Posterior cingulate gyrus (tissue), 11 donors: ENCODE measurements around the gene RAET1L.
"Not testable (repeated sequence)": the region's sequence is repeated elsewhere in the genome, so short reads cannot be mapped to it uniquely, and the experiment has no call there.

ENCODE experiments used
- DNase-seq, 10 donors: peaks; one replicate each; pipeline versions ENCODE4 v3.0.0 to v3.0.0-alpha.2; 2020 to 2021; ENCODE audit warnings: mixed read lengths in 3 of 10
- intact Hi-C: fragments of 100-400 bp; cut with DNase I; formaldehyde crosslinking; loops from one replicate; pipeline ENCODE4 v1.15.1; 2023

Gene RAET1L

DNA sequence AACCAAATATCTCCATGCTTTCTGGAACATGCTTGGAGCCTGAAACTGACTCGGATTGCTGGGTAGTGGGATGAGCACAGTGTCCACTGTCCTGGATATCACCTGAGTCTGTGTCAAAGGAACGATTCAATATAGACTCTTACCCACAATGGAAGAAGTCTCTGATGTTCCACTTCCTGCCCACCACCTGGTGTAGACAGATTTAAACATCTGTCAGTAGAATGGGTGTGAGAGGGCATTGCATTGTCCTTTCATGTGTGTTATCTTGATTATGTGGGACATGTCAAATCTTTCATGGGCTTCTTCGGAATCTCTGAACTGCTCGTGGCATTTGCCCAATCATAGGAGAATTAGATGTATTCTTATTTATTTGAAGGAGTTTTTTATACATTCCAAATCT lies 22.8 kb upstream of the RAET1L start:
- DNase-seq = peak in 1 of 10 donors; percentile 9
- intact Hi-C loops = no loop called here

DNA sequence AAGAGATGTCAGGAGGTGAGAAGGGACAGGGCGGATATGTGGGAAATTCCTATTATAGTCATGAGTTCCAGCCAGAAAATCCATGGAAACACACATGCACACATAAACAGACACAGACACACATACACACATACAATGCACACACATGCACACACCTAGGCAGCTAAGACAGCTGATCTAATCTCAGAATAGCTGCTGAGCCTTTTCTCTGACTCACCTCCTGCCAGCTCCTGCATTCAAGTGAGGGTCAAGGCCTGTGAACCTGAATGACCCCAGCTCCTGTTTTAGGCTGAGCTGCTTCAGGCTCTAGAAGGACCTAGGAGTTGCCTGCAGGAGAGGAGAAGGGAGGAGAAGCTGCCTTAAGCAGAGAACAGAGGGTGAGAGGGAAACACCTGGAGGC lies 21.6 kb upstream of the RAET1L start:
- intact Hi-C loops = no loop called here
- DNase-seq = peak in 2 of 10 donors; percentile 36 to 61

DNA sequence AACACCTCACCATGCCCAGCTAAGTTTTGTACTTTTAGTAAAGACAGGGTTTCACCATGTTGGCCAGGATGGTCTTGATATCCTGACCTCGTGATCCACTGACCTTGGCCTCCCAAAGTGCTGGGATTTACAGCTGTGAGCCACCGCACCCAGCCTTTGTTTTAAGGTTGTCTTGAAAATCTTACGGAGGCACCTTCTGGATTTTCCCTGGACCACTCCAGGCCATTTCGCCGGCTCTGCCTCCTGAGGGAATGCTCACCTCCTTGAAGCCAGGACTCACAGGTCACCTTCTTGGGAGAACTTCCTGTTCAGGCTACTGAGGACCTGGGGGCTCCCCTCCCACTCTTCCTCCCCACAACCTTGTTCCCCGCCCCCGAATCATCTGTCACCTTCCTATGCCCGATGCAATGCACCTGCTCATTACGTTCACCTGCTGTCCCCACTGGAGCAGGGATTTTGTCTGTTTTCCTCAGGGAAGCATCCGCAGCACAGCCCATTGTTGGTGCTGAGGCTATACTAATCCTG lies 19.4 kb upstream of the RAET1L start:
- DNase-seq = peak in 2 of 10 donors; percentile 39 to 70
- intact Hi-C loops = no loop called here

DNA sequence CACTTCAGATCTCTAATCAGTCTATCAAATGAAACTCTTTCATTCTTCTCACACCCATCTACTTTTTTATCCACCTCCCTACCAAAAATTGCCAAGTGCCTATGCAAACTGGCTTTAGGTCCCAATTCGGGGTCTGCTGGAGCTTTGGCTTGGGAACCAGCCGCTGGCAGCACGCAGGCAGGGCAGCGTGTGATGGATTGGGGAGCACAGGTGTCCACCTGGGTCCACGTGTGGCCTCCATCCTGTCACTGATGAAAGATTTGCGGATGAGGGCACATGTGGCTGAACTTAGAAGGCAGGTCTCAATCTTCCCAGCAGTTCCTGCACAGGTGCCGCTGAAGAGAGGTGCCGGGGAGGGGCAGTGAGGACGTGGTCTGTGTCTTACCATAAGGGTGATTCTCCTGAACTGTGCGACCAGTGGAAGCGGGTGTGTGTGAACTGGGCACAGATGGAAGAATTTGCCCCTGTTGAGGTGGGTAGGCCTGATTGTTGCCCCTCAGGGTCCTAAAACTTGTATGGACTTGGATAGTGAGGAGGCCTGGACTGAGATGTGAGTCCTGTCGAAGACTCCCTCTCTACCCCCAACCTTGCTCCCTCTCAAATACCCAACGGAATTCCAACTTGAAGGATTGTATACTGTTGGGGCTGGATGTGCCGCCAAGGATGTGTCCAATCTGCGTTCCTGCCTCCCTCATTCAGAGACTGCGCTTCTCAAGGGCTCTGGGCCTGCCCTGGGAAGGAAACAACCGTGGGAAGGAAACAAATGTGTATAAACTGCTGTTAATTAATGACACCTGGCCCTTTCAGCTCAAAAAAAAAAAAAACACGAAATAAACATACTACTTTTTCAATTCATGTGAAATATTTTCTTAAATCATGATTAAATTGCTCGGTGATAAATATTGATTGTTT lies 18.4 kb upstream of the RAET1L start:
- intact Hi-C loops = no loop called here
- DNase-seq = peak in 2 of 10 donors; percentile 57 to 61

DNA sequence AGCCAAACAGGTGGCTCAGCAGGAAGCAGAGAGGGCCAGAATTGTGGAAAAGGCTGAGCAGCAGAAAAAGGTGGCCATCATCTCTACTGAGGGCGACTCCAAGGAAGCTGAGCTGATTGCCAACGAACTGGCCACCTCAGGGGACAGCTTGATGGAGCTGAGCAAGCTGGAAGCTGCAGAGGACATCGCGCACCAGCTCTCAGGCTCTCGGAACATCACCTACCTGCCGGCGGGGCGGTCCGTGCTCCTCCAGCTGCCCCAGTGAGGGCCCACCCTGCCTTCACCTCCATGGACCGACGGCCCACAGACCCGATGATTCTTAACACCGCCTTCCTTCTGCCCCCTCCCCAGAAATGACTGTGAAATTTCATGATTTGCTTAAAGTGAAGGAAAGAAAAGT lies 17.8 kb upstream of the RAET1L start:
- intact Hi-C loops = no loop called here
- DNase-seq = peak in 2 of 10 donors; percentile 32 to 77

DNA sequence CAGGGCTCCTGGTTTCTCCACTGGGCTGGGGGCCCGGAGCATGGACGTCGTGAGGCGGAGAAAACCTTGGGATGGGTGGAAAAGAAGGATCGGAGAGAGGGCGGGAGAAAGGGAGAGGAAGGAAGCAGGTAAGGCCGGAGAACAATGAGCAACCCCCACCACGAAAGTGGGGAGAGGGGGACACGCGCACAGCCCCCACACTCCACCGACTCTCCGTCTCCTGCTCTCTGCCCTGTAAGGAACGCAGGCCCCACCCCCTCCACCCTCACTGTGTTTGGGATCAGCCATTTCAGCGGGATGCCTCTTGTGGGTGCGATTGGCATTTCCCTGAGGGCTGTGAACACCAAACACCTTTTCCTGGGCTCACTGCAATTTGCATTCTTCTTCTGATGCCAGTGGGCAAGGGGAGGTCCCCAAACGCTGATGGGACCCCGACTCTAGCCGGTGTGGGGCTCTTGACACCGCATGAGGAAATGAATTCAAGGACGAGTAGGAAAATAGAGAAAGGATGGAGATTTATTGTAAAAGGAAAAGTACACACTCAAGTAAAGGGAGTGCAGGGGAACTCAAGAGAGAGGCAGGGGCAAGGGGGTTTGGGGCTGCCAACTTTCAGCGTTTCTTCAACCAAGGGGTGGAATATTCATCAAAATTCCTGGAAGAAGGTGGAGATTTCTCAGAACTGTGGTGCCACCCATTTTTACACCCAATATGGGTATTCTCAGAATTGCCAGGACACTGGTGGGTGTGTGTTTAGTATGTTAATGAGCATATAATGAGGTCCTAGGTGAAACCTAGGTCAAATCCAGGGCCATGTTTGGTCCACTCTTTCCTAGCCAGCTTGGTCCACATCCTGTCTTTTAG lies 13.1 kb upstream of the RAET1L start:
- intact Hi-C loops = no loop called here
- DNase-seq = peak in 2 of 10 donors; percentile 43 to 57

DNA sequence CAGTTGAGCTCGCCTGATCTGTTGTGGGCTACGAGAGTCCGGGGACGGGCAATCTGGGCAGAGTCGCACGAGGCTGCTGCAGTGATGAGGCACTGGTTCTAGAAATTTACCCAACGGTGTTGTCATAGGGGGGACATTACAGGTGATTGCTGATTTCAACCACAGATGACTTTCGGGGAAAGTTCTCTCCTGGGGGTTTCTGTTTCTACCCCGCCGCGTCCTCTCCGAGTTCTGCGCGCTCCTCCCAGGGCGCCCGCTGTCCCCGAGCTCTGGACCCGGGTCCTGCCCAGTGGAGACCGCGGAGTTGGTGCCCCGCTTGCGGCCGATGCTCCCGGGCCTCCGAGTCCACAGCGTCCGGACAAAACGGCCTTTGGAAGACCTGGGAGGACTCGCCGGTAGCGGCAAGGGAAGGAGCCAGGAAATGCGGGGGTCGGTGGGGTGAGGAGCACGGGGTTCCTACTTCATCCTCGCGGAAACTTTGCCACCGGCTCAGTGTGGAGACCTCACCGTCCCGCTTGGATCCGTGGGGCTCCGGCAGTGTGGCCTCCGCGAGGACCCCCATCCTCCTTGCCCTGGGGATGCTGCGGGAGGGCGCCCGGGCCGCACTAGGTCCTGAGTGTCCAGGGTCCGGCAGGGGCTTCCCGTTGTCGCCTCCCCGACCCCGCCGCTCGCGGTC lies 12.3 kb upstream of the RAET1L start:
- intact Hi-C loops = no loop called here
- DNase-seq = peak in 1 of 10 donors; percentile 62

DNA sequence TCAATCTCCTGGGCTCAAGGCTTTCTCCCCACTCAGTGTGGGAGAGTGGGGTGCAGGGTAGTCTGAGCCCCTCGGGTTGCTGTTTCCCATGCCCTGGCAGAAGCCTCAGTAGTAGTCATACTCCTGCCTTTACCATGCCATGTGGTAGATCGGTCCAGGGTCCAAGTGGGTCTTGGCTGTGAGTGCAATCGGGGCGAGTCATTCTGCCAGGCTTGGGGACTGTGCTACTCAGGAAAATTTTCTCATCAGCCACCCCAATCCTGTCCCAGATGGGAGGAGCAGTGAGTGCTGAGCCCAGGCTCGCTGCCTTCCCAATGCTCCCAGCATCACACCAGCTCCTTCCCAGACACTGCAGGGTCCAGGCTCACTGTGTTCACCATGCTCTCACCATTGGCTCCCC lies 10.7 kb upstream of the RAET1L start:
- intact Hi-C loops = no loop called here
- DNase-seq = peak in 2 of 10 donors; percentile 53 to 62

DNA sequence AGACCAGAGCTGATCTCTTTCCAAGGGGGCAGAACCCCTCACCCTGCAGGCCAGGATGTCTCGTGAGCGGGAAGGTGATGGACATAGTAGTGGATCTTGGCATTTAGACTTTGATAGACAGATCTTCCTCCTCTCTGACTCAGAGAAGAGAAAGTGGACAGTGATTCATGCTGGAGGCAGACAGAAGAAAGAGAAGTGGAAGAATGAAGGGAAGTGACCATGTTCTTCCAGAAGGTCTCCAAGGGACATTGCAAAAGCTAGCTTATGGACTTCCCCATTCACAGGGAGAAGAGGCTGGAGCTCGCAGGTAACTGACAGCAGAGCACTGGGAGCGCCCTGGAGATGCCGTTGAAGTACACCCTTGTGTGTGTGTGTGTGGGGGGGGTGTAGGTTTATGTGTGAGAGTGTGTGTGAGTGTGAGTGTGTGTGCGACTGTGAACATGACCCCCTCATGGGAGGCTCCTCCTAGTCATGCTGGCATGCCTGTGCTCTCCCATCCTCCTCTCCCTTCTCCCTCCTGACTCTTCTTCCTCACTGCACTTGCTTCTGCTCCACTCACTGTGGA lies 8.0 kb upstream of the RAET1L start:
- DNase-seq = peak in 2 of 10 donors; percentile 19 to 52
- intact Hi-C loops = no loop called here

DNA sequence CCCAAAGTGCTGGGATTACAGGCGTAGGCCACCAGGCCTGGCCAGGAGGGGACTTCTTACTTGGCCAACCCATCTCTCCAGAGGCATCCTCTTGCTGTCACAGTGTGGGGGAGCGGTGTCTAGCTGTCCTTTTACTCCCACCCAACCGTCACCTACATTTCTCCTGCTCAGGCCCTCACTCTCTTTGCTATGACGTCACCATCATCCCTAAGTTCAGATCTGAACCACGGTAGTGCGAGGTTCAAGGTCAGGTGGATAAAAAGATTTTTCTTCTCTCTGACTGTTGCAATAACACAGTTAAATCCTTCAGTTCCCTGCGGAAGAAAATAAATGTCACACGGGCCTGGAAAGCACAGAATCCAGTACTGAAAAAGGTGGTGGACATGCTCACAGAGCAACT lies 7.3 kb upstream of the RAET1L start:
- peak in 2 of 10 donors; percentile 18 to 19 for DNase-seq
- intact Hi-C loops = no loop called here

DNA sequence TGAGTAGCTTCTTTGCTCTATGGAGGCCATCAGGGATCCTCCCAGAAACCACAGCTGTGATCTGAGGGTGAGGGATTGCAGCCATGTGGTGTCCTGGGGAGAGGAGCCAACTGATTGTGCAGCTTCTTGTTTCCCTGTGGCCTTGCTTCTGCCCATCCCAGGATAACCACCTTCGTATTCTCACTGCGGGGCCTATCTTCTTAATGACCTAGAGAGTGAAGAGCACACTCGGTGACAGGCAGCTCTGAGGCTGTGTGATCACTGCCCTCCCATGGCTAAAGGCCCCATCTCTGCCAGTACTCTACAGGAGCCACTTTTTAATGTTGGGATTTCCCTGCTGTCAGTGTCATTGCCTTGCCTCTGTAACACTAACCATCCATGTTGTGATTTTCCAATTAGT lies 5.3 kb upstream of the RAET1L start:
- peak in 1 of 10 donors; percentile 12 for DNase-seq
- intact Hi-C loops = no loop called here

DNA sequence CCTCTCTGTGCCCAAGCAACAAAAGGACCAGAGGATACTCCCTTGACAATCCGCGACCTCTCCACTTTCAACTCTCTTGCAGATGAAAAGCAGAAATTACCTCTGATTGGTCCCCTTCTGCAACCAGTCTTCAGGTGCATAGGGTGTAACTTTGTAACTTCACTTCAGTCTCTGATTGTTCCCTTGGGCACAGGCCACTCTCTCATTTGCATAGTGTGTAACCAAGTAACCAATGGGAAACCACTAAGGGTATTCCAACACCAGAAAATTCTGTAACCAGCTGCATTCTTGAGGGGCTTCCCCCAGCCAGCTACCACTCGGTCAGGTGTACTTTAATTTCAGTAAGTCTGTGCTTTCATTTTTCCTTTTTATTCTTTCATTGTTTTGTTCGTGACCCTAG lies 4.4 kb upstream of the RAET1L start:
- intact Hi-C loops = no loop called here
- DNase-seq = peak in 1 of 10 donors; percentile 10

DNA sequence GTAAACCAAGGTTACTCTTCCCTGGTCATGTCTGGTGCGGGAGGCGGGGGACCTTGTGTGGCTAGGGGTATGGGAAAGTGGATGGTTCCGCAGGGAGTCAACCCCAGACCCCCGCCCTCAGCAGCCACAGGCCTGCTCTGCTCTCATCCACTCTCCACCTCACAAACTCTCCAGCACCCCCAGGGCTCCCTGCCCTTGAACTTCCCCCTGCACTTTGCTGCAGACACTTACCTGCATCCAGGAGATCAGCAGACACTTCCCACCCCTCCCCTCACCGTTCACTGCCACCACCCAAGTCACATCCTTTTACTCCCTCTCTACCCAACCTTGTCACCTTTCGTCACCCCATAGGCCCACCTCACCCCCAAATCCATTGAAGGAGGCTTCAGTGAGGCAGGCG lies 3.9 kb upstream of the RAET1L start:
- intact Hi-C loops = no loop called here
- DNase-seq = peak in 1 of 10 donors; percentile 77

DNA sequence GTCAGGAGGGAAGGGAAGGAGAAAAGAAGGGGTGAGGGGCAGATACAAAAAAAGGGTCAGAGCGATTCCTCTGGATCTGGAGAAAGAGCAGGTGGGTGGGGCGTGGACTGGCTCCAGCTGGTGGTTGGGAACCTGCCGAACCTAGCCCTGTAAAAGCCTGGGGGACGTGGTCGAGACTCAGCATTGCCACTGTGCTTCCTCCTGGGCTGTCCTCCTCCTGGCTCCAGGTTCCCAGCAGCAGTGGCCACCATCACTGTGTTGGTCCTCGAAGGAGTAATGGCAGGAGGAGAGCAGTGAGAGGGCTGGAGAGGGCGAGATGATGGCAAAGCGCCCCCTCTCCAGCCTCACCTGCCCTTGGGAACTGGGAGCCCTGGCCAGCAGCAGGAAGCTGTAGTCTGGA lies 3.5 kb upstream of the RAET1L start:
- DNase-seq = peak in 2 of 10 donors; percentile 63 to 70
- intact Hi-C loops = no loop called here

DNA sequence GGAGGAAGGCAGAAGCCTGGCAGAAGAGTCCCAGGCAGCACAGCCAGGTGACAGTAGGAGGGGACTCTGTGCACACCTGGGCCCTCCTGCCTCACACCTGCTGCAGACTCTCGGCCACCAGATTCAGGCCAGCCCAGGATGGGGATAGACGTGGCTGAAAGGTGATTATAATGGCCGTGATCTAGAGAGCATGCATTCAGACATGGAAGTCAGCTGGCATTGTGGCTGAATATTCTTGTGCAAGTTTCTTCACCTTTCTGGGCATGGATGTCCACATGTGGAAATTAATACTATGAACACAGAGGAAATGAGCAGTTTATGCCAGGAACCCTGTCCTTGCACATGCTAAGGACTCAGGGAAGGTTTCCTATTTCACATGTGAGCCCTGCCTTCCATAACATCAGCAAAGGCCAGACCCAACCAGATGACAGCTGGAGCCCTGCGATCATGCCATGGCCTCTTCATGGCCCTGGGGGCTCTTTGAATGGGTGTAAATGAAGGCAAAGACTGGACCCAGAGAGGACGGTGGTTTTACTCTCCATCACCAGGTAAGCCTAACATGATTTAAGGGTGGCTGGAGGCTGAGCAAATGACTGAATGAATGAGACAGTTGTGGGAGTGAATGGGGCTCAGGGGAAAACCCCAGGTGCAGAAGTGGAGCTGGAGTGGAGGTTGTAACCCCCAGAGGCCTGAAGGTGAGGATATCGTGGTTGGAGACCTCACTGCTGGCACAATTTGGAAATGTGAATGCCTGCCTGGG lies 2.7 kb upstream of the RAET1L start:
- intact Hi-C loops = no loop called here
- peak in 2 of 10 donors; percentile 41 to 50 for DNase-seq

DNA sequence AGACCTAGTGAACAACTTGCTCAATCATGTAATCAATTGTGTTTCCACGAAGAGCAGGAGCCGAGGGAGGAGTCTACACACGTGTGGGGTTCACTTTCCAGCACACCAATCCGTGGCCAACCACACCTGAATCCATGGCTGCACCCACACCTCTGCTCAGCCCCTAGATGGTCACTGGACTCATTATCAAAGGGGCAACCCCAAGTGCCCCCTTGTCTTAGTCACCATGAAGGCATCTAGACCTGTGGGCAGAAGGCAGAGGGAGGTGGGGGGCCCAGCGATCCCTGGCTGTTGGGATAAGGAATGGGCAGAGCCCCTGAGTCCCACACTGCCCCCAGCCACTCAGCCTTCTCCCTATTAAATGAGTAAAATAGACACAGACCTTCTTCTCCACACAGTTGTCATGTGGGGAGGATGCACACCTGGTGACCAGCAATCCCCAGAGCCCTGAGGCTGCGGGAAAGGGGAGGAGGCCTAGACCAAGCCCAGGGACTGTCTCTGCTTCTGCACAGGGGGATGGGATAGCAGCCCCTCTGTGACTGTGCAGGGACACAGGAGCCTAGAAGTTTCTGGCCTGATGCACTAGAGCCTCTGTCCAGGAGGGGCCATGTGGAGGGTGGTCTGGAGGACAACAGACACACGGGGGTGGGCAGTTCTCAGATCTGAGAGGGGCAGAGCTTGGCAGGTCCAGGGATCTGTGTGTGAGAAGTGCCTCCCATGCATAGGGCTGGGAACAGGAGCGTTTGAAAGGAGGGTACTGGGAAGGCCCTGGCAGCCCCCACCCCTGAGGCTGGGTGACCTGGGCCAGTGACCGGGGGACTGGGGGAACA lies 1.9 kb upstream of the RAET1L start:
- intact Hi-C loops = no loop called here
- peak in 1 of 10 donors; percentile 63 for DNase-seq

DNA sequence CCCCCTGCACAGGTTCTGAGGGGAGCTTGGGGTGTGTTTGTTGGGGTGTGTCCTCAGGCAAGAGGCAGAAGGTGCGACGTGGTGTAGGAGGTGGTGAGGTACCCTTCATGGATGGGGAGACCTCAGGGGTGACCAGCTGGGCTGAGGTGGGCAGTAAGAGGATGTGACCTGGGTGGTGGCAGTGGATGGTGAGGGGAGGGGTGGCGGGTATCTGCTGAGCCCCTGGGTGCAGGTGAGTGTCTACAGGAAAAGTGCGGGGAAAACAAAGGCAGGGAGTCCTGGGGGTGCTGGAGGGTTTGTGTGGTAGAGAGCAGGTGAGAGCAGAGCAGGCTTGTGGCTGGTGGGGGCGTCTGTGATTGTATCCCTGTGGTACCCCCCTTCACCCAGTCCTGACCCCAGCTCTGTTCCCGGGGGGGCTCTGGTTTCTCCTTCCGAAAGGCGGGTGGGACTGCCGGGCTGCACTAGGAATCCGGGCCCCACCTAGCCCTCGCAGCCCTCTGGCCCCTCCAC lies 631 bp downstream of the RAET1L start:
- DNase-seq = peak in 1 of 10 donors; percentile 50
- intact Hi-C loops = no loop called here

DNA sequence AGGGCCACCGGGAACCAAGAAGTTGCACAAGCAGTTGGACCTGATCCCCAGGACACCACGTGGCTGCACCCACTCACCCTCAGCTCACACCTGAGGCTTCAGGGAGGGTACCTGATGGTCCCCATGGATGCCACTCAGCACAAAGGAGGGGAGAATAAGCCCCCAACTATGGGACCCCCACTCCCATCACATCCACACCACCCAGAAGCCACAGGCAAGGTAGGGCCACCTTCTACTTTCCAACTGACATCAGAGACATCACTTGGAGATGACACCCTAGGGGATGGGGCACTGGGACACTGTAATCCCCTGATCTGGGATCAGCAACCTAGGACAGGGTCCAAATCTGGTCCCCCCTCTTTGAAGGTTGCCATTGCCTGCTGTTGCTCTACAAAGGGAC lies 1.3 kb downstream of the RAET1L start:
- peak in 1 of 10 donors; percentile 38 for DNase-seq
- intact Hi-C loops = not testable (repeated sequence)
